Myocyte (in vitro differentiated cells): ENCODE results near the gene S100A3. TPM values are rescaled to one million over a fixed set of nuclear protein-coding genes. Genes with fewer than 3 reads are reported as not detected.
"Not testable (repeated sequence)": the region's sequence is repeated elsewhere in the genome, so short reads cannot be mapped to it uniquely, and the experiment has no call there.

ENCODE experiments used
- DNase-seq: peaks from one replicate; pipeline ENCODE4 v3.0.0-alpha.2; 2012; ENCODE audit warnings: low read depth
- total RNA-seq: library from RNA; depleted of rRNA; stranded (reverse); fragments of >200 nt; gene quantifications from 2 replicates; pipeline ENCODE4 v1.2.3, GENCODE V29; 2014

S100A3 gene
- total RNA-seq, 1 donor from 2014 or later, result 7.8 TPM

DNA sequence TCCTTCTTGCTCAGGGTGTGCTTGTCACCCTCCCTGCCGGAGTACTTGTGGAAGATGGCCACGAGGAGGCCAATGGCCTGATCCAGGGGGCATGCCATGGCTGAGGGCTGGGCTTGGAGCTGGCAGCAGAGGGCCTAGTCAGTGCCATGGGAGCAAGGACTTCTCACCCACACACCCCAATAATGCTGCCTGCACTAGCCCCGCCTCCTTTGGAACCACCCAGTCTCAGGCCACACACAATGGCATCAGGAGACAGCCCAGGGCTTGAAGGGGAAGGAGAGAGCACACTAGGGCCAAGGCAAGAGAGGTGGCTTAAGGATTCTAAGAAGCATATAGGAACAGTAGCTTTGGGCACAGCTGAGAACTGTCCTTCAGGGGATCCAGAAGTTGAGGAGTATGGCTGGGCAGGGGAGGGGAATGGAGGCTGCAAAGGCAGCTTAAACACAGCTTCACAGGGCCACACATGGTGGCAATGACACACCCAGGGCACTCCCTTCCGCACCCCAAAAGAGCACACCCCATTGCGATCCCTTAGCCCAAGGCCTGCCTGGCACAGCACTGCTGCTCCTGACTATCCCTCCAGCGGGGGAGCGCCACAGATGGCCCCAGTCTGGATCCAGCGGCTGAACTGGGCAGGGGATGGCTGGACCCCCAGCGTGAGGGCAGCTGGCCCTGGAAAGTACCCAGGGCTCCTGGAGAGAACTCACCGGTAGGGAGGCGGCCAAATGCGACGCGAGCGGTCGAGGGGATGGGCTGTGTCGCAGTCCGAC is 13.6 kb downstream of the S100A3 start, which contains the start of gene S100A6:
Gene S100A6 (minus strand): TSS at position 750 of the 770 bp plus-strand sequence. CDS start 652 bp downstream, at position 98.
- peak; percentile 83 for DNase-seq

DNA sequence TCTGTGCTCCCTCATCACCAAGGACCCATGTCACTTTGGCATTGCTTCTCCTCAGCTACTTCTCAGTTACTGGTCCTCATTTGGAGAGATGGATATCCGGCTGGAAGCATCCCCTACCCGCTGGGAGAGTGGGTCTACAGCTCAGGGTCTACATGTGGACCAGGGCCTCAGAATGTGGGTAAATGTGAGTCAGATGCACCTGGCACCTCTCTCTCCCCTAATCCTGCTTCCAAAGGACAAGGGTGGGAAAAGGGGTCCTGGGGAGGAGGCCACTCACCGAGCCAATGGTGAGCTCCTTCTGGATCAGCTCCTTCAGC is 14.2 kb downstream of the S100A3 start:
- DNase-seq, result peak; percentile 45

DNA sequence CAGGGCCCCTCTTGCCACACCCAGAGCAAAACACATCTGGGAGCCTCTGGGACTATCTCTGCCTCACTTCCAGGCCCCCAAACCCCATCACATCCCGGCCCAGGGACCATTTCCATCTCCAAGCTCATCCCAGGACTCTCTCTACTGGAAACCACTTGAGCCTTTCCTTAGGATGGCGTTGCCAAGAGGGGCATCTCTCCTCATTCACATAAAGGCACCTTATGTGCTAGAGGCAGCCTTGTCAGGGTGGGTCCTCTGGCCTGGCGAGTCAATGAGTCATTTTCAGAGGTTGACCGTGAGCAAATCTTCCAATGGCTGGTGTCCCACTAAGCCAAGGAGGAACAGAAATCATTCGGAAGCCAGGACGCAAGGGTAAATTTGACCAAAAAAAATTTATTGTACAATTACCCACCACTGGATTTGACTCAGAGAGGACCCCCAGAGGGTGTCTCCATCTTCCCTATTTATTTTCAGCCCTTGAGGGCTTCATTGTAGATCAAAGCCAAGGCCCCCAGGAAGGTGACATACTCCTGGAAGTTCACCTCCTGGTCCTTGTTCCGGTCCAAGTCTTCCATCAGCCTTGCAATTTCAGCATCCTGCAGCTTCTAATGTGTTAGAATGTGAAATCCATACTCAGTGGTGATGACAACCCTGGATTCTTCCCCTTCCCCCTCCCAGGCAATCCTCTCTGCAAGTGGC is 14.7 kb downstream of the S100A3 start:
- peak; percentile 59 for DNase-seq

DNA sequence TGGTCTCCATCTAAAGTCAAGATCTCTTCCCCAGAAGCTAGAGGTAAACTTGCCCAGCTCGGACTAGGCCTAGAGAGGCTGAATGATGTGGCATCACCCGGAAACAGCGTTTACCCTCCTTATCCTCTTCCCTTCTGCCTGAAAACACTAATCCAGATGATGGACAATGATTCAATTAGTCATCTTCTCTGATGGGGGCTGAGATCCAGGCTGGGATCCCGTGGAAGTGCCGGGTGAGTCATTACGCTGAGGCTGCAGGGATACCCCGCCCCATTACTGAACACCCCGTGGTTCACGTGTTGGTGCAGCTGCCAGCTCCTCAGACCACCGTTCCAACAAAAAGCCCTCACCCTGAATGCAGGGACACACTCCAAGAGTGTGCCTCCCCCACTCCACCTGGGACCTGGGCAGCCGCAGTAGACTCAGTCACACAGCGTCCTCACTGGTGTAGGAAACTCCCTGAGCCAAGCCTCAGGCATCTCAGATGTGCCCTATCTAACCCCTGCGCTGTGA is 15.3 kb downstream of the S100A3 start:
- peak; percentile 96 for DNase-seq

DNA sequence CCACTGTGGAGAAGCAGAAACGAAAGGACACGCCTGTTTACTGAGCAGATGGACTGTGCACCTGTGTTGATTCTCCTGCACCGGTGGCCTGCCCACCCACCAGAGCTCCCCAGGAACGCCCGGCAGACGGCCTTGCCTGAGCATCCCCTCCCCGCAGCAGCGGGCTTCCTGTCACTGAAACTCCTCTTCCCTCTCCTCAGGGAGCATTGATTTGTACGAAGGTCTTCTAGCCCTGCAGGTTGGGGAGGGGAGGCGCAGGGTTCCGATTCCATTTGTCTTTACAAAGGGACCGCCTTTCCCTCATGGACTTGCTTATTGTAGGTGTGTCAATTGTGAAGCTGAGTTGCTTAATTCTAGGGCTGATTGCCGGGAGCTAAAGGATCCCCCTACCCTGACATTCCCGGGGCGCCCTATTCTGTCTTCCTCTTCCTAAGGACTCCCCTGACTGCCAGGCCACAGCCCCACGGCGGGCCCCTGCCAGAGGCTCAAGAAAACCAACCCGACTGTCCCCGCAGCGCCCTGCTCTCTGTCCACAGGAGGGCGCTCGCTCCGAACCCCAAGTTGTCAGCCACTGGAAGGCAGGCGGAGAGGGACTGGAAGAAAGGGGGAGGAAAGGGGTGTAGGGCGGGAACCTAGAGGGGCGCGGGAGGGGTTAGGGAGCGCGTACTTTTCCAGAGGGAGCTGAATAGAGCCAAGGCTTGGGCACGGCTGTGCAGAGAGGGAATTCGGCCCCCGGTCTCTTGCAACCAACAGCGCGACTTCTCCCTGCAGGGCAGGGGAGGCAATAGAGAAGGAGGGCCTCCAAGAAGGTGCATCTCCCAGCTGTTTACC is 16.1 kb downstream of the S100A3 start:
- peak; percentile 95 for DNase-seq

DNA sequence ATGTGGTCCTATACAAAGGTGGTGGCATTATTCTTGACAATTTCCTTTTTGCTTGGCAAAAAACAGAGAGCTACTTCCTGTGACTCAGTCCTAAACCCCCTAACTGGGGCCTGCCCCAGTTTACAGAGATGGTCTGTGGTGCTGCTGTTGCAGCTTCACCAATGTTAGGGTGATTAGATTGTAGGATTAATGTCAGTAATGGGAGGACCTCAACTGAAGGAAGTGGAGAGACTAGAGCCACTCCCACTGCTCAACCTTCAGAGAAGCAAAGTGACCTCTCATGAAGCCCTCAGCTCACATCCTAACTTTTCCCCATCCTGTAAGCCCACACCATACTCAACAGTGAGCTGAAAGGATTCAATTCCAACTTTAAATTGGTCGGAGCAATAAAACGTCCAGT is 16.9 kb downstream of the S100A3 start:
- no peak for DNase-seq

DNA sequence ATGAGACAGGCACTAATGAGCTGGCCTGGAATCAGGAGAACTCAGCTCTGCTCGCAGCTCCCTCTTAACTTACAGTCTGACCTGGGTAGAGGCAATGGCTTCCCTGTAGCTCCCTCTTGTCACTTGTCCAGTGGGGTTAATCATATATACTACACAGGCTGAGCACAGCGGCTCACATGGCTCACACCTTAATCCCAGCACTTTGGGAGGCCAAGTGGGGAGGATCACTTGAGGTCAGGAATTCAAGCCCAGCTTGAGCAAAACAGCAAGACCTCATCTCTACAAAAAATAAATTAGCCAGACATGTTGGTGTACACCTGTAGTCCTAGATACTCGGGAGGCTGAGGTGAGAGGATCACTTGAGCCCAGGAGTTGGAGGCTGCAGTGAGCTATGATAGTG is 17.4 kb downstream of the S100A3 start:
- no peak for DNase-seq

DNA sequence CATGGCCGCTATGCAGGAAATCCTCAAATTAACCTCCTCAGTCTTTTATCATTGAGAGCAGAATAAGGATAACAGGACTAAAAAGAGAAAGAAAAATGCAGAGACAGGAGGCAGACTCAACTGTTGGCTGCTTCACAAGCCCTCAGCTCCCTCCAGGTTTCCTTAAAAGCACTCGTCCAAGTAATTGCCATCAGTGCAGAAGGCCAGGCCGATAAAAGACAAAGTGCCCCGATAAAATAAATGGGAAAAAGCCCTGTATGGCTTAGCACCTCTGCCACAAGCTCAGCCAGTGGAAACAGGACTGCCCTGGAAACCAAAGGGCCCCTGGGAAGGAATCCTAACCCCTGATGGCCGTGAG is 21.4 kb downstream of the S100A3 start:
- no peak for DNase-seq

DNA sequence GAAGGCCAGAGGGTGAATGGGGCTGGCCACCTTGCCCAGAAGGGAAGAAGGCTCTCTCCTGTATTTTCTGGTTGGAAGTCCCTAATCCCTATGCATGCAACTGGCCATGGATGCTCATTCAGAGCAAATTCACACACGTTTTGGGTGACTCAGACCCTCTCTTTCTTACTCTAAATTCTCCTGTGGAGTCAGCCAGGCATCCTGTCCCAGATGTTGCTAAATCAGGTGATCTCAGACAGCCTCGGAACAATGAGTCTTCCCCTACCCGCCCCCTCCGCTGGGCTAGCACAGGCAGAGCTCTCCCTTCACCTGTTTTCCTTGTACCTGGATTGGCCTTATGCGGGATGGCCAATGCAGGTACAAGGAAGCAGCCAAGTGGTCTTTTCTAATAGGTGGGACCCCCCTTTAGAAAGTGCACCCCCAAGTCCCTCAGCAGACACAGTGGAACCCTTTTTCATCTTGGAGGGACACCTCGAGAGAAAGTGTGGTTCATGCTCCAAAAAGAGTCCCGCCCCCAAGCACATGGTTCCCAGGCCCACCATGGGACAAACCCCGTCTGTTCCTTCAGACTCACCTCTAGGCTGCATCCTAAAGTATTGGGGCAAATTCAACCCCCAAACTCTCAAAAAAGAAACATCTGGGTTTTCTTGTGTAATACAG is 21.9 kb downstream of the S100A3 start:
- no peak for DNase-seq

DNA sequence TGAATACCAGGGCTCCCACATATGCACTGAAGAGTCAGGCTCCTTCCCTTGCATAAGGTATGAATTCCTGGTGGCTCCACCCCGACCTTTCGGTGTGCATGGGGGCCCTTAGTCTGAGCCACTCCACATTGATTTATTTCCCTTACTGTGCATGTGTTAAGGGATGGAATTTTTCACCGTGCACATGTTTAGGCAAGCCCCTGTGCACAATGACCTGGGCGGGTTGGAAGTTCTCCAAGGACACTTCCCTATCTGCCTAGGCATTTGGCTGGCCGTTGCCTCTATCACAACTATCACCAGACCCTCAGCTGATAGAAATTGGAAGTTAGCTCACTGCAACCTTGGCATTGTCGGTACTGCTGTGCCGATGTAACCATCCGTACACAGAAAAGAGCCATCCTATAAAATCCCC is 22.9 kb downstream of the S100A3 start:
- no peak for DNase-seq

DNA sequence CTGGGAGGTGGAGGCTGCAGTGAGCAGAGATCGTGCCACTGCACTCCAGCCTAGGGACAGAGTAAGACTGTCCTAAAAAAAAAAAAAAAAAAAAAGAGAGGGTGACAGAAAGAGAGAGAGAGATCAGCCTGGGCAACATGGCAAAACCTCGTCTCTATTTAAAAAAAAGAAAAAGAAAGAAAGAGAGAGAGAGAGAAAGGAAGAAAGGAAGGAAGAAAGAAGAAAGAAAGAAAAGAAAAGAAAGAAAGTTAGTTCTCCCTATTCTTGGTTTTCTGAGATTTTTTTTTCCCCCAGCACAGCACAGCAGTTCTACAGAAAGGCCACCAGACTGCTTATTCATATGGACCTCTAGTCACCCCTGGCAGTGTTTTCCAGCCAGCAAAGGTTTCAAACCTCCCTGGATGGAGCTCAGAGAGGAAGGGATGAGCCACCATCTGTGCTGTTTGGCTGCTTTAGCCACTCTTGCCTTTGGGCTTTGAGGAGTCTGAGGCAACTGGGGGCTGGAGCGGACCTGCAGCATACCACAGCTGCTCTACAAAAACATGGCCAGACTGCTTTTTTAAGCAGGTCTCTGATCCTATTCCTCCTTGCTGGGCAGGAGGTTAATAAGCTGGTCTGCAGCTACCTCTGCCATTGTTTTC is 23.9 kb downstream of the S100A3 start:
- no peak for DNase-seq

DNA sequence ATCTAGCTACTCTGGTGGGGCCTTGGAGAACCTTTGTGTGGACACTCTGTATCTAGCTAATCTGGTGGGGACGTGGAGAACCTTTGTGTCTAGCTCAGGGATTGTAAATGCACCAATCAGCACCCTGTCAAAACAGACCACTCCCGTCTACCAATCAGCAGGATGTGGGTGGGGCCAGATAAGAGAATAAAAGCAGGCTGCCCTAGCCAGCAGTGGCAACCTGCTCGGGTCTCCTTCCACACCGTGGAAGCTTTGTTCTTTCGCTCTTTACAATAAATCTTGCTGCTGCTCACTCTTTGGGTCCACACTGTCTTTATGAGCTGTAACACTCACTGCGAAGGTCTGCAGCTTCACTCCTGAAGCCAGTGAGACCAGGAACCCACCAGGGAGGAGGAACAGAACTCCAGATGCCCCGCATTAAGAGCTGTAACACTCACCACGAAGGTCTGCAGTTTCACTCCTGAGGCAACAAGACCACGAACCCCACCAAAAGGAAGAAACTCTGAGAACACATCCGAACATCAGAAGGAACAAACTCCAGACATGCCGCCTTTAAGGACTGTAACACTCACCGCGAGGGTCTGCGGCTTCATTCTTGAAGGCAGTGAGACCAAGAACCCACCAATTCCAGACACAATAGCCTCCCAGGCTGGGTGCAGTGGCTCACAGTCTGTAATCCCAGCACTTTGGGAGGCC is 26.6 kb downstream of the S100A3 start:
- DNase-seq, result not testable (repeated sequence)

DNA sequence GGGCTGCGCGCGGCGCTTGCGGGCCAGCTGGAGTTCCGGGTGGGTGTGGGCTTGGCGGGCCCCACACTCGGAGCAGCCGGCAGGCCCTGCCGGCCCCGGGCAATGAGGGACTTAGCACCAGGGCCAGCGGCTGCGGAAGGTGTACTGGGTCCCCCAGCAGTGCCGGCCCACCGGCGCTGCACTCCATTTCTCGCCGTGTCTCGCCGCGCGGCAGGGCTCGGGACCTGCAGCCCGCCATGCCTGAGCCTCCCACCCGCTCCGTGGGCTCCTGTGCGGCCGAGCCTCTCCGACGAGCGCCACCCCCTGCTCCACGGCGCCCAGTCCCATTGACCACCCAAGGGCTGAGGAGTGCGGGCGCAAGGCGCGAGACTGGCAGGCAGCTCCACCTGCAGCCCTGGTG is 27.2 kb downstream of the S100A3 start:
- not testable (repeated sequence) for DNase-seq

DNA sequence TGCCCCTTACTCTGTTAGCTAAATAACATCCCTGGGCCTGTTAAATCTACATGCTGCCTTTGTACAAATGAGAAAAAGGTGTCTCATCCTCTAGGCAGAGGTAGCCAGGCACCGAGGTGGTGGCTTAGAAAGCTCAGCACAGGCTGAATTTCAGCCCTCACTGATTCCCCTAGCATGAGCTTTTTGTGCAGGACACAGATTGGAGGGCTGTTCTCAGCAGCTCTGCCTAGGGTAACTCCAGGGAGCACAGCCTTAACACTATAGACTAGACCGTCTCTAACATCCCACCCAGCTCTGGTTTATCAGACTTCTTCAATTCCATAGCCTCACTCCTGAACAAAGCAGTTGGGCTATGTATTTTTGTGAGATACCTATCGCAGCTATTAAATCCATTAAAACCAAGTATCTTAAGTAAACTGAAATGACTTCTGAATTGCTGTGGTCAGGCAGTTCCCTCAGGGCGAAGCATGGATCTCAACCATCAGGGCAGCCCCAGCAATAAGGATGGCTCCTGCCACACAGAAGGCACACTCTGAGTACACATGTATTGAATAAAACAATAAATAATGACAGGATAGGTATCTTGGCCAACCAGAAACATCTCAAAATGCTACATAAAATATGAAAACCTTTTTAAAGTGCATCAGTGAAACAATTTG is 28.1 kb downstream of the S100A3 start:
- DNase-seq, result no peak

DNA sequence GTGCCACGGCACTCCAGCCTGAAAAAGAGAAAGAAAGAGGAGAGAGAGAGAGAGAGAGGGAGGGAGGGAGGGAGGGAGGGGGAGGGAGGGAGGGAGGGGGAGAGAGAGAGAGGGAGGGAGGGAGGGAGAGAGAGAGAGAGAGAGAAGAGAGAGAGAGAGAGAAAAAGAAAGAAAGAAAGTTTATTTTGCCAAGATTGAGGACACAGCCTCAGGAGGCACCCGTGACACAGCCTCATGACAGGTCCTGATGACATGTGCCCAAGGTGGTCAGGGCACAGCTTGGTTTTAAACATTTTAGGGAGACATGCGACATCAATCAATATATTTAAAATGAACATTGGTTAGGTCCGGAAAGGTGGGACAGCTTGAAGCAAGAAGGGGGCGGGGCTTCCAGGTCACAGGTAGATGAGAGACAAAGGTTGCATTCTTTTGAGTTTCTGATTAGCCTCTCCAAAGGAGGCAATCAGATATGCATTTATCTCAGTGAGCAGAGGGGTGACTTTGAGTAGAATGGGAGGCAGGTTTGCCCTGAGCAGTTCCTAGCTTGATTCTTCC is 28.8 kb downstream of the S100A3 start:
- not testable (repeated sequence) for DNase-seq

DNA sequence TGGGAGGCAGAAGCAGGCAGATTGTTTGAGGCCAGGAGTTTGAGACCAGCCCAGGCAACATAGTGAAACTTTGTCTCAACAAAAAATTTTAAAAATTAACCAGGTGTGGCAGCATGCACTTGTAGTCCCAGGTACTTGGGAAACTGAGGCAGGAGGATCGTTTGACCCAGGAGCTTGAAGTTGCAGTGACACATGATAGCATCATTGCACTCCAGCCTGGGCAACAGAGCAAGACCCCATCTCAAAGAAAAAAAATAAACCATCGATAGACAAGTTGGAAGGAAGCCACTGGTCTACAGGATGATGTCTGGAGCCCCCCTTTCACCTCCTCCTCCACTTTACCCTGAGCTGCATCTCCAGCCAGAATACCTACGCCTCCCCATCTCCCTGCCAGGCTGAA is 29.8 kb downstream of the S100A3 start:
- DNase-seq, result no peak

DNA sequence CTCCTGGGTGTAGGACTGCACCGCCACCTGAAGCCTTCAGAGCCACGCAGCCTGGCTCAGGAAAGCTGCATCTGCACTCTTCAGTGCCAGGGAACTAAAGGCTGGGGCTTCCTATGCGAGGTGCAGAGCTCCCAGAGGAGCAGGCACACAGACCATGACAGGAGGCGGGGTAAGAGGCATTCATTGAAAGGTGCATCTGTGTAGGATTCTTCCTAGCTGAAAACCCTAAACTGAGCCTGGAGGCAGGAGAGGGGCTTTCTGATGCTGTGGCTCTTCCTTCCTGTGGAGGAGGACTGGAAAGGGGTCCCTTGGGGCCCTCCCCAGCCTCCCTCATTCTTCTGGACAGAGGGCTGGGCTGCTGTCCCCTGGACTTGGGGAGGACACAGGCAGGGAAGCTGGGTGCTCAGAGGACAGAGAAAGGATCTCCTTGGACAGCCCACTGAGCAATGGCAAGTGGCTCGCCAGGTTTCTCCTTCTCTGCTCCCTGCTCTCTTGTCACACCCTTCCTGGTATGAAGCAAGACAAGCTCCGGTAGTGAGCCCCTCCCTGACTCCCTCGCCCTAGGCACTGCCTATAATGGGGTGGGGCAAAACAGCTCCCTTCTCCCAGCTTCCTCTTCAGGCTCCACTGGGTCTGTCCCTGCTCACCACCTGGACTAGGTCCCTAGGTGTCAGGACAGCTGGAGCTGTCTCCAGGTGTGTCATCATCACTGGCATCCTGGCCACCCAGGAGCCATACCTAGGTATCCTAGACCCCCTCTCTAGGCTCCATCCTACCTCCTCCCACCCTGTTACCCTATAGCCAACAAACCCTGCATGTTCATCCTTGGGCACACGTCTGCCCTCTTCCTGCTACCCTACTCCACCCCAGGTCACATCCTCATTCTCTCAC is 33.3 kb downstream of the S100A3 start:
- no peak for DNase-seq

DNA sequence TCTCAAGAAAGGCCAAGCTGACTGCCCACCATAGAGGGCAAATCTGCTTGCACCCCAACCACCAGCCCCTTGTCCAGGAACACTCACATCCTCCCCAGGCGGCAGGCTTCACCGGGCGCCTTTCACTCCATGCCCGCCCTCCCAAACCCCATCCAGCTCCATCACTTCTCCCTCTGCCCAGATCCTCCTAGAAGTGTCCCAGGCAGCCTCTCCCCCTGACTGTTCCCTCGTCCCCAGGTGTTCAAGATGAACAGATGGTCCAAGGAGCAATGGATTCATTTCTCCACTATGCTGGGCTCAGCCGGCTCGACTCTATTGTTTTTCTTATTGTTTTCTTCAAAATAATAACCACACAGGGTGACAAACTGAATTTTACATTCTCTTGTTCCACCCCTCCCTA is 35.4 kb downstream of the S100A3 start:
- no peak for DNase-seq
